Cerebellar nuclear complex (tissue), 1 donor: ENCODE results near the gene MEIS2.

Experiments
- DNase-seq, 2 experiments: peaks; one replicate each; lab custom pipeline; 2025; lab: John Stamatoyannopoulos, UW

The MEIS2 gene

GRCh38 chr15:36877796-36878683, 222.3 kb downstream of the MEIS2 start:
- DNase-seq: no peak

GRCh38 chr15:36877294-36877693, 223.1 kb downstream of the MEIS2 start:
- no peak for DNase-seq

GRCh38 chr15:36875740-36876334, 224.5 kb downstream of the MEIS2 start:
- no peak for DNase-seq

GRCh38 chr15:36874930-36875329, 225.4 kb downstream of the MEIS2 start:
- no peak for DNase-seq

GRCh38 chr15:36867436-36867835, 232.9 kb downstream of the MEIS2 start:
- DNase-seq: no peak

GRCh38 chr15:36866896-36867295, 233.5 kb downstream of the MEIS2 start:
- DNase-seq: no peak

- DNase-seq: no peak
These were observed 236.8 kb downstream of the MEIS2 start for GRCh38 chr15:36863570-36863969.

- no peak for DNase-seq
These were observed 239.6 kb downstream of the MEIS2 start for GRCh38 chr15:36860792-36861191.

- DNase-seq: no peak
These were observed 241.9 kb downstream of the MEIS2 start for GRCh38 chr15:36858423-36858822.

- DNase-seq: no peak
These were observed 243.9 kb downstream of the MEIS2 start for GRCh38 chr15:36856339-36856973.

- no peak for DNase-seq
These were observed 249.5 kb downstream of the MEIS2 start for GRCh38 chr15:36850864-36851263.

- no peak for DNase-seq
These were observed 255.1 kb downstream of the MEIS2 start for GRCh38 chr15:36845270-36845669.

GRCh38 chr15:36844534-36844998, 255.8 kb downstream of the MEIS2 start:
- DNase-seq: no peak

GRCh38 chr15:36843822-36844221, 256.5 kb downstream of the MEIS2 start:
- DNase-seq: no peak

GRCh38 chr15:36841193-36841592, 259.2 kb downstream of the MEIS2 start:
- DNase-seq: no peak
